Fibroblast of skin of right biceps (primary cell): ENCODE measurements around the gene PRR35.
"Not testable (repeated sequence)": the region's sequence is repeated elsewhere in the genome, so short reads cannot be mapped to it uniquely, and the experiment has no call there.

Experiments
- DNase-seq: peaks from one replicate; pipeline ENCODE4 v3.0.0-alpha.2; 2013

Gene PRR35

GRCh38 chr16:597655-598054, 37.5 kb downstream of the PRR35 start:
- DNase-seq = not testable (repeated sequence)

DNA sequence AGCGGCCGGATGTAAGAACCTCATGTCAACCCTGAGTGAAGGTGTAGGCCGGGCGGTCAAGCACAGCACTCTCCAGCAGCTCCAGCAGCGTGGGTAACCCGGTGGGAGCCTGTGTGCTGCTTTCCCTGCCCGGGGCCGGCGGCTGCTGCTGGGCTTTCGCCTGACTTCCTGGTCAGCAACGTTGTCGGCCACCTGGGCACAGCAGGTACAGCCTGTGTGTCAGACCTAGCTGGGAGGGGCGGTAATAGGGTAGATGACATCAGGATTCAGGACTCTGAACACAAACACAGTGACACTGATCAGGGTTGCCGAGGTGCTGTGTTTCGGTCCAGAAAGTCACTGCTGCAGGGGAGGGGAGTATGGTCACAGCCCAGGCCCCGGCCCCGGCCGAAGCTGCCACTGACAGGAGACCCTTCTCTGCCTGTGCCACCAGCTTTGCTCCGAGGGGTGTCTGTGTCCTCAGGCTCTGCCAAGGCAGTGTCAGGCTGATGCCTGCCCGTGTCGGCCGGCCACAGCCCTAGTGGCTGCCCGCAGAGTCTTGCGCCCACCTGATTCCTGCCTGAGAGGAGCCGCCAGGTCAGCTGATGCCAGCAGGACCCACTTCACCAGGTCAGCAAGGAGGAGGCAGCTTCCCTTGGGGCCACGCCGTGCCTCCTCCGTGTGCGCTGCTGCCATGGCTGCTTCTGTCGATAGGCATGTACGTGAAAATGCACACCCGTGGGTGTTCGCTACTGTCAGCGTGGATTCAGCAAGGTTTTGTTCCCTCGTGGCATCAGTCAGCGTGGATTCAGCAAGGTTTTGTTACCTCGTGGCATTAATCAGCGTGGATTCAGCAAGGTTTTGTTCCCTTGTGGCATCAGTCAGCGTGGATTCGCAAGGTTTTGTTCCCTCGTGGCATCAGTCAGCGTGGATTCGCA, 38.9 kb downstream of the PRR35 start:
- DNase-seq = no peak

- DNase-seq = no peak
These were observed 40.6 kb downstream of the PRR35 start for GRCh38 chr16:600781-601180.

- DNase-seq = no peak
These were observed 43.7 kb downstream of the PRR35 start for GRCh38 chr16:603933-604332.

- no peak for DNase-seq
These were observed 46.6 kb downstream of the PRR35 start for GRCh38 chr16:606656-607307.

DNA sequence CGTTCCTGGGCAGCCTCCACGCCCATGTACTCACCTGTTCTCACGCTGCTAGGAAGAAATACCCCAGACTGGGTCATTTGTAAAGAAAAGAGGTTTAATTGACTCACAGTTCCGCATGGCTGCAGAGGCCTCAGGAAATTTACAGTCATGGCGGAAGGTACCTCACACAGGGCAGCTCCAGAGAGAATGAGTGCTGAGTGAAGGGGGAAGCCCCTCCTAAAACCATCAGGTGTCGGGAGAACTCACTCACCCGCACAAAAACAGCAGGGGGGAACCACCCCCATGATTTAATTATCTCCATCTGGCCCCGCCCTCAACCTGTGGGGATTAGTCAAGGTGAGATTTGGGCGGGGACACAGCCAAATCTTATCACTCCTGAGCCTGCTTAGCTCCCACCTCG, 47.8 kb downstream of the PRR35 start:
- no peak for DNase-seq

DNA sequence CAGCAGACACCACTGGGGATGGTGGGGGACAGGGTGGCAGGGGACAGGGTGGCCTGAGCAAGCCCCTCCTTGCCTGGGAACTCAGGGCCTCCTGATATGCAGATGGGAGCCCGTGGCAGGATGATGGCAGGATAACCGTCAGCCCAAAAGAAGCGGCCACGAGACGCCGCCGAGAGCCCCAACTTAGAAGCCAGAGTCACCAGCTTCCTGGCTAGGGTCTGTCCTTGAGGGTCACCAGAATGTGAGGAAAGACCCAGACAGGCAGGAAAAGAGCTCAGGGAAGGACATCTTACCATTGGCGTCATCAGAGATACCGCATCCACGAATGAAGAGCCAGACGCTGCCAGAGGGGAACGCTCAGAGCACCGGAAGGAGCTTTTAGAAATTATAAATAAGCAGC, 49.1 kb downstream of the PRR35 start:
- DNase-seq = no peak

DNA sequence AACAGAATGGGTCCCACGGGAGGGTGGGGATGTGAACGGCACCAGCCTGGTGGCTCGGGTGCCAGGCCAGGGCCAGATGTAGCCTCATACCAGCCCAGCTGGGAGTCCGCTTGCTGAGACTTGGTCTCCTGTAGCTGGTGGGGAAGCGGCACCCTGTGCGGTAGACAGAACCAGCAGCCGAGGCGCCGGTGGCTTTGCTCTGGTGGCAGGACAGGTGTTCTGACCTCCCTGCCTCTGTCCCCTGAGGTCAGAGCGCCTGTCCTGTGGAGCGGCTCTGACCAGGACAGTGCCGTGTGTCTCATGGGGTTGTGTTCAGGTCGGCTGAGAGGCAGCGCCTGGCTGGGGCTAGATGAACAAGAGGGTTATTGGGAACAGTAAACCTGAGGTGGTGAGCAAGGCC, 49.8 kb downstream of the PRR35 start:
- no peak for DNase-seq

- DNase-seq = no peak
These were observed 50.6 kb downstream of the PRR35 start for GRCh38 chr16:610513-611381.

GRCh38 chr16:615122-615521, 54.9 kb downstream of the PRR35 start:
- DNase-seq = no peak
